Measurements from ENCODE around the gene SLC39A8. TPM values are rescaled to one million over a fixed set of nuclear protein-coding genes. Genes with fewer than 3 reads are reported as not detected.

SLC39A8 gene
- total and polyA plus RNA-seq, 2 experiments from 2014 or later, result 2.9 to 3.7 TPM

- Histone ChIP-seq H3K27ac (no peak overlapping the region), H3F3A (ENCODE audit: insufficient read depth) (no peaks in the 10 kb centered on the region), H2AFZ (no peak overlapping the region), H3K79me2 (ENCODE audit: insufficient read depth) (no peaks in the 10 kb centered on the region), H3K4me3 (no peak overlapping the region), H3K9ac (no peak overlapping the region), H4K20me1 (ENCODE audit: insufficient read depth) (no peaks in the 10 kb centered on the region), H3K9me3 (ENCODE audit: low read depth) (no peaks in the 10 kb centered on the region), H3K9me2 (ENCODE audit: insufficient read depth) (no peaks in the 10 kb centered on the region), H3K4me1 (ENCODE audit: insufficient read depth) (no peaks in the 10 kb centered on the region), H3K36me3 (ENCODE audit: low read depth) (no peaks in the 10 kb centered on the region), H3K4me2 (ENCODE audit: unreplicated experiment) (no peak overlapping the region), H3K27me3 (replicated peaks; ENCODE audit: insufficient read depth) (no peaks in the 10 kb centered on the region)
- TF ChIP-seq EZH2 (IDR thresholded peaks at IDR 0.05; ENCODE audit: insufficient read depth, poor library complexity, severe bottlenecking) (no peak), EZH2phosphoT487 (IDR thresholded peaks at IDR 0.05; ENCODE audit: insufficient read depth, low read depth) (no peak)
- no peak for DNase-seq
- in situ Hi-C loops (cut with MboI), result no loop called here
Measured at GRCh38 chr4:102268355-102268754, 76.9 kb downstream of the SLC39A8 start.

GRCh38 chr4:102263024-102263787, 82.1 kb downstream of the SLC39A8 start:
- no peaks in the 10 kb centered on the region for H3K9me3 ChIP-seq (ENCODE audit: low read depth)
- in situ Hi-C loops (cut with MboI), result no loop called here
- H3K36me3 ChIP-seq (ENCODE audit: low read depth), result no peaks in the 10 kb centered on the region
- no peaks in the 10 kb centered on the region for H4K20me1 ChIP-seq (ENCODE audit: insufficient read depth)
- H3K27me3 ChIP-seq (replicated peaks; ENCODE audit: insufficient read depth), result no peaks in the 10 kb centered on the region
- TF ChIP-seq EZH2phosphoT487 (IDR thresholded peaks at IDR 0.05; ENCODE audit: insufficient read depth, low read depth) (no peak), EZH2 (IDR thresholded peaks at IDR 0.05; ENCODE audit: insufficient read depth, poor library complexity, severe bottlenecking) (no peak)
- H2AFZ ChIP-seq, result no peak overlapping the region
- H3K27ac ChIP-seq, result no peak overlapping the region
- no peak overlapping the region for H3K4me3 ChIP-seq
- H3K9ac ChIP-seq, result no peak overlapping the region
- no peaks in the 10 kb centered on the region for H3F3A ChIP-seq (ENCODE audit: insufficient read depth)
- H3K79me2 ChIP-seq (ENCODE audit: insufficient read depth), result no peaks in the 10 kb centered on the region
- H3K4me1 ChIP-seq (ENCODE audit: insufficient read depth), result no peaks in the 10 kb centered on the region
- WGBS, 2 experiments (ENCODE audit: low coverage in 1 of 2, low lambda C conversion rate in 2 of 2, missing lambda C conversion rate in 2 of 2), result 54 to 64% methylated on average over 3 of the region's 3 CpGs
- DNase-seq, result peak; percentile 57
- H3K4me2 ChIP-seq (ENCODE audit: unreplicated experiment), result no peak overlapping the region
- no peaks in the 10 kb centered on the region for H3K9me2 ChIP-seq (ENCODE audit: insufficient read depth)

DNA sequence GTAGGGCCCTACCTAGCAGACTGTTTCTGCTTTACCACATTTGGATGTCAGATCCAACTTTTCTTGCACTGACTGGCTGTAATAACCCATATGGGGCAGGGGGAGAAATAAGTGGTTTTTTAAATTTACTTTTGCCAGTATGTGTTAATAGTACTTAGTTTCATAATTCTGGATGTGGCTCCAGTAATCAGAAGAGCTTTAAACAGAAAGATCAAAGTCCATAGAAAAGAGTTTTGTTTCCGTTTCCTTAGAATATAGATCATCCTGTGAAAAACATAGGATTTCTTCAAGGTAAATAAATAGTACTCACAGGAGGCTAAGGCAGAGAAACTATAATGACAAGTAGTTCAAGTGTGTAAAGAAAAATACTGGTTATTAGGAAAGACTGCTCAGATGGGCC, 85.6 kb downstream of the SLC39A8 start:
- Histone ChIP-seq H2AFZ (no peak overlapping the region), H3K9ac (no peak overlapping the region), H4K20me1 (ENCODE audit: insufficient read depth) (no peaks in the 10 kb centered on the region), H3K4me1 (ENCODE audit: insufficient read depth) (no peaks in the 10 kb centered on the region), H3K4me3 (no peak overlapping the region), H3K9me2 (ENCODE audit: insufficient read depth) (no peaks in the 10 kb centered on the region), H3K9me3 (ENCODE audit: low read depth) (no peaks in the 10 kb centered on the region), H3K27me3 (replicated peaks; ENCODE audit: insufficient read depth) (no peaks in the 10 kb centered on the region), H3F3A (ENCODE audit: insufficient read depth) (no peaks in the 10 kb centered on the region), H3K36me3 (ENCODE audit: low read depth) (no peaks in the 10 kb centered on the region), H3K27ac (no peak overlapping the region), H3K4me2 (ENCODE audit: unreplicated experiment) (no peak overlapping the region), H3K79me2 (ENCODE audit: insufficient read depth) (no peaks in the 10 kb centered on the region)
- in situ Hi-C loops (cut with MboI), result no loop called here
- TF ChIP-seq EZH2 (IDR thresholded peaks at IDR 0.05; ENCODE audit: insufficient read depth, poor library complexity, severe bottlenecking) (no peak), EZH2phosphoT487 (IDR thresholded peaks at IDR 0.05; ENCODE audit: insufficient read depth, low read depth) (no peak)
- 85 to 100% methylated on average over 1 of the region's 1 CpG for WGBS, 2 experiments (ENCODE audit: low coverage in 1 of 2, low lambda C conversion rate in 2 of 2, missing lambda C conversion rate in 2 of 2)
- no peak for DNase-seq

DNA sequence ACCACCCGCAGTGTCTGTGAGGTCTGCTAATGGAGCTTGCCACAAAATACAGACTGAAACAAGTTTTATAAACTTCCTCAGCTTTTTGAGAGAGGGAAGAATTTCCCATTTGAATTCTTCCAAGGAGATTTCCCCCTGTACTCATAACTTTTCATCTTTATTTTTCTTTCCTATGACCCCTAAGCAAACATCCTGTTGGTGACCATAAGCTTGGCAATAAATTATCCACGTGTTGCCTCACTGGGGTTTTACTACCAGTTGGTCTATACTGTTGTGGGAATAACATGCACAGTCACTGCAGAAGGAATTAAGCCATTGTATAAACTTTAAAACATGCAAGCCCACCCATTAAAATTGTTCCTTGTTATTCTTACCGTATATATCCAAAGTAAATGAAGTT, 86.2 kb downstream of the SLC39A8 start:
- Histone ChIP-seq H3K4me1 (ENCODE audit: insufficient read depth) (no peaks in the 10 kb centered on the region), H2AFZ (no peak overlapping the region), H3K9me2 (ENCODE audit: insufficient read depth) (no peaks in the 10 kb centered on the region), H3K4me3 (no peak overlapping the region), H3K36me3 (ENCODE audit: low read depth) (no peaks in the 10 kb centered on the region), H3K9ac (no peak overlapping the region), H3K4me2 (ENCODE audit: unreplicated experiment) (no peak overlapping the region), H3K79me2 (ENCODE audit: insufficient read depth) (no peaks in the 10 kb centered on the region), H3F3A (ENCODE audit: insufficient read depth) (no peaks in the 10 kb centered on the region), H3K27ac (no peak overlapping the region), H4K20me1 (ENCODE audit: insufficient read depth) (no peaks in the 10 kb centered on the region), H3K27me3 (replicated peaks; ENCODE audit: insufficient read depth) (no peaks in the 10 kb centered on the region), H3K9me3 (ENCODE audit: low read depth) (no peaks in the 10 kb centered on the region)
- DNase-seq, result no peak
- TF ChIP-seq EZH2 (IDR thresholded peaks at IDR 0.05; ENCODE audit: insufficient read depth, poor library complexity, severe bottlenecking) (no peak), EZH2phosphoT487 (IDR thresholded peaks at IDR 0.05; ENCODE audit: insufficient read depth, low read depth) (no peak)
- 80 to 83% methylated on average over 3 of the region's 3 CpGs for WGBS, 2 experiments (ENCODE audit: low coverage in 1 of 2, low lambda C conversion rate in 2 of 2, missing lambda C conversion rate in 2 of 2)
- in situ Hi-C loops (cut with MboI), result no loop called here
